HG03097 (cell line): ENCODE results near the gene BAAT.

Experiments used
- ATAC-seq: cut with Tn5 transposase; IDR thresholded peaks from one replicate; pipeline ENCODE4 v1.9.1; 2021; ENCODE audit not compliant: unreplicated experiment, low FRiP score

Gene BAAT

DNA sequence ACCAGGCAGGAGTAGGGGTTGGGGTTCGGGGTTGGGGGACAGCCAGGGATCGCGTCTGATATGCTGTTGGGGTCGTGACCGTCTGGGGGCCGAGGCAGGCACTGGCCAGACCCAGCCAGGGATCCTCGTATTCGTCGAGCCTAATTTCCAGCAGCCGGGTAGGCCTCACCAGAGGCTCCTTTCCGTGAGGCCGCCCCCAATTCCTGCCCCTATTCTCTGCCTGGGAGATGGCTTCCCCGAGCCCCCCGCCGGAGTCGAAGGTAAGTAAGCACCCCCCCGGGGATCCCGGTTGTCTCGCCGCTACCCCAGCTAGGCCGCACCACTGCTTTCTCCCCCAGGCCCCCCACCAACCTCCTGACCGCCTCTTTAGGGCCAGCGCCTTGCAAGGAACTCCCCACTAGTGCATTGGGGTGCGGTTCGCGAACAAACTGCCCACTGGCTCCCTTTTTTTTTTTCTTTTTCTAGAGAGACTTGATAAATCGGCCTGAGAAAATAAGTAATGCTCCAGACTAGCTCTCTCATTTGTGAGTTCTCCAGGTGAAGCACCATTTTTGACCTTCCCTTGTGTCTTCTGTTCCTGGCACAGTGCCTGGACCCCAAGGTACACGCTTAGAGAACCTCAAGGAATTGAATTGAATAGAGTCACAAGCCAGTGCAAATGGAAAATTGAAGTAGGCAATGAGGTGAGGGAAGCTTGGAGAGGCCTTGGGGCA is 14.3 kb upstream of the BAAT start:
- no peak for ATAC-seq

DNA sequence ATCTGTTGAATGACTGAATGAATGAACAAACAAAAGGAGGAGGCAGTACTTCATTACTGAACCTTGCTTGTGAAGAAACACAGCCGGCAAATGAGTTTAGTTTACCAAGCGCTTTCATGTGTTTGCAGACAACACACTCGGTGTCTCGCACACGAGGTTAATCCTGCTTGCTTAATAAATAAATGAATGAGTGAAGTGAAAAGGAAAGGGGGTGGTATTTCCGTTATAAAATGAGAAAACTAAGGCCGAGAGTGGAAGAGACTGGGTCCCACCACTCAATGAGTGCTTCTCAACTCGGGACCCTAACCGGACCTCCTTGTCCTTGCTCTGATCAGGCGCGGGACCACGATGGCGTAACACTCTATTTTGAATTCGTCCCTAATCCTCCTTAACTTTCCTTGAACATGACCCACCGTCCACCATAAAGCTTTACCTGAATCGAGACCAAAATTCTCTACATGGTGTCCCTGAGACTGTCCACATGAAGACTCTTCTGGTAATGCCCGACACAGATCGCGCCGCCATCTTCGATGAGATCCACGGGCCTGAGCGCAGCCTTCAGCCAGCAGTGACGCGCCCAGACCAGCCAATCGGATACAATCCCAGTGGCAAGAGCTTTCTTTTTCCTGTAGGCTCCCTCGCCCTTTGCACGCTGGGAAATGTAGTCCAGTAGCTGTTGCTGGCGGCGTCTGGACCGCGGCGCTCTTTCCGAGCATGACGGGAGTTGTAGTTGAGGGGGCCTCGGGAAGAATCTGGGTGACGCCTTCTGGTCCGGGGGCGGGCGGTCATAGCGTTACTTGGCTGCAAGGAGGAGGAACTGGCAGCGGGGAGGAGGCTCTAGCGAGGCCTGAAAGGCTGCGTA is 13.5 kb upstream of the BAAT start, which contains the start of the genes MRPL50 and ZNF189:
TSS of gene MRPL50 (minus strand) at position 551 of the 862 bp plus-strand sequence. CDS start at position 525, 26 bp downstream.
TSS of gene ZNF189 (plus strand) at position 784 of the 862 bp plus-strand sequence. CDS start 306 bp downstream, outside the sequence.
- peak; percentile 99 for ATAC-seq

DNA sequence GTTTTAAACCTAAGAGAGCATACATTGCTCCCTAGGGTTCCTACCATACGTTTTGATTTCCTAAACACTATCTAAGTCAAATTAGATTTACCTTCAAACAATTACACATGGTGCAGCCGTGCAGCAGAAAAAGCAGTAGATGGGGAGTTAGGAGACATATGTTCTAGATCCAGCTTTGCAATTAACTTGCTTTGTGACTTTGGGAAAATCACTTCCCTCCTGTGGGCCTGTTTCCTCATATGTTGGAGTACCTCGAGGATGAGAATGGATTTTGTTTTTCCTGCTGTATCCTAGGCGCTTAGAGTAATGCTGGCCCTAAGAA is 12.9 kb upstream of the BAAT start:
- no peak for ATAC-seq

DNA sequence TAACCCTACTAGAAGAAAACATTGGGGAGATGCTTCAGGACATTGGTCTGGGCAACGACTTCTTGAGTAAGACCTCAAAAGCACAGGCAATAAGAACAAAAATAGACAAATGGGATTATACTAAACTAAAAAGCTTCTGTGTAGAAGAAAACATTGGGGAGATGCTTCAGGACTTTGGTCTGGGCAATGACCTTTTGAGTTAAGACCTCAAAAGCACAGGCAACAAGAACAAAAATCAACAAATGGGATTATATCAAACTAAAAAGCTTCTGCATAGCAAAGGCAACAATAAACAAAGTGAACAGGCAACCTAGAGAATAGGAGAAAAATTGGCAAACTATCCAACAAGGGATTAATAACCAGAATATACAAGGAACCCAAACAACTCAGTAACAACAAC is 9.9 kb upstream of the BAAT start:
- no peak for ATAC-seq

DNA sequence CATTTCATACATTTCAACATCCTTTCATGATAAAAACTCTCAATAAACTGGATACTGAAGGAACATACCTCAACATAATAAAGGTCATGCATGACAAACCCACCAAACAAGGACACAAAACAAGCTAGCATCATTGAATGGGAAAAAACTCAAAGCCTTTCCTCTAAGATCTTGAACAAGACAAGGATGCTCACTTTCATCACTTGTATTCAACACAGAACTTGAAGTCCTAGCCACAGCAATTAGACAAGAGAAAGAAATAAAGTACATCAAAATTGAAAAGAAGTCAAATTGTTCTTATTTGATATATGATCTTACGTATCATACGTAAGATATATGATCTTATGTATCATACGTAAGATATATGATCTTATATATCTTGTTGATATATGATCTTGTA is 8.3 kb upstream of the BAAT start:
- ATAC-seq, result no peak

DNA sequence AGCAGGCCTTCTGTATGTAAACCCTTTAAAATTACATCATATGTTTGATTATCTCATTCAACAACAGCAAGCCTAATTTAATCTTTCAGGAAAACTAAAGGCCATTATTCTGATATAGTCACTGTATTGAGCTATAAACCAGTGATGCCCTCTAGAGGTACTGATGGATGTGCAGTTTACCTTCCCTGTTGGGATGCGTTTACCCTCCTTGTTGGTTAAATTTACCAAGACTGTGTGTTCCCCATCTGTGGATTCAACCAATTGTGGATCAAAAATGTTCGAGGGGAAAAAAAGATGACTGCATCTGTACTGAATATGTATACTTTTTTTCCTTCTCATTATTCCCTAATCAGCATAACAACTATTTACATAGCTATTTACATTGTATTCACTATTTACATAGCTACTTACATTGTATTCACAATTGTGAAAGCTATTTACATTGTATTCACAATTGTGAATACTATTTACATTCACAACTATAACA is 3.7 kb upstream of the BAAT start:
- ATAC-seq, result no peak

DNA sequence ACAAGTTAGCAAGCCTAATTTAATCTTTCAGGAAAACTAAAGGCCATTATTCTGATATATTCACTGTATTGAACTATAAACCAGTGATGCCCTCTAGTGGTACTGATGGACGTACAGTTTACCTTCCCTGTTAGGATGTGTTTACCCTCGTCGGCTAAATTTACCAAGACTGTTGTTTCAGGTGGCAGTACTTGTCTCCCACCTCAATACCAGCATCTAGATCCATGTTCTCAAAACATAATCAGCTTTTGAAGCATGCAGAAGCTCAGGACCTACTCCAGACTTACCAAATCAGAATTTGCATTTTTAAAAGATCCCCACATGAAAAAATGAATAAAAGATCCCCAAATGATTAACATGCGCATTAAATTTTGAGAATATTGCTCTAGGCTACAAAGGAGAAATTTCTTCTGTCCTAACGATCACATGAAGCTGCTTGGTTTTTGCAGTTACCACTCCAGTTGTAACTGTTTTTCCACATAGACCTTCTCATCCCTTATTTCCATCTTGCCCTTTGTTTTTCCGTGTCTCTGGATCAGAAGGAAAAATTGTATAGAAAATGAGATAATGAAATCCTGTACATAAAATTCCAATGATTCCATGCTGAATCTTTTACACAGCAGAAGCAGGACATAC is 3.2 kb upstream of the BAAT start:
- no peak for ATAC-seq

DNA sequence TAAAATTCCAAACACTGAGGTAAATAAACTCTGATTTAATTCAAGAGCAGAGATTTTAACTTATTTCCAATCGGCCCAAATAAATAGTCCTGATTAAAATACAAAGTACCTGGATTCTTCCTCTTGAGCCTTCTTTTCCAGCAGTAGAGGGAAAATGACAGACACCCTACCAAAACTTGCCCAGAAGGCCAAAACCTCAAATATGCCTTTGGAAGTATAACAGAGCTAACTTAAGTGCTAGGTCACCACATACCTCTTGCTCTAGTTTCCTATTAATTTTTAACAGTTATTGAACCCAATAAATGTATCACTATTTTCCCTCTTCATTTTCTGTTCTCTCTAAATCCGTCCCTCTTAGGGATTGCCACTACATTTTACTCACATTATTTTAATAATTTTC is 1.4 kb downstream of the BAAT start:
- no peak for ATAC-seq

DNA sequence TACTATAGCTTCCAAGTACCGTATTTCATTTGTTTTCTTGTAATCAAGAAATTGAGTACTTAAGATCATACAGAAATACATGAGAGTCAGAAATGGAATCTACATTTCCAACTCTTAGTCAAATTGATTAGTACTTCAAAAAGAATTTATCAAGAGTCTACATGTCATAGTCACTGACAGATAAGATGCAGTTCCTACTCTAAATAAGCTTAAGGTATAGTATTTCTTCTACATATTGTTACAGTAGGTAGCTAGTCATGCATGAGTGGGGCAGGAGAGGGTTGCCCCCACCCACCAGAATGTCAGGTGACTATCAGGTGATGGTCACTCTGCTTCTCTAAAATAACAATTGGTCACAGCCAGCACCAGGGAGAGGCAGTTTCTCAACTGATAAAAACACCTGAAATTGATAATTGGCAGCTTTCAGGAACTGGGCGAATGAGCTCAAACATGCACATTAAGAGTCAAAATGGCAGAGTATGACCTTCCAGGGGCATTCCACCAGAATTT is 2.9 kb downstream of the BAAT start:
- ATAC-seq, result no peak

DNA sequence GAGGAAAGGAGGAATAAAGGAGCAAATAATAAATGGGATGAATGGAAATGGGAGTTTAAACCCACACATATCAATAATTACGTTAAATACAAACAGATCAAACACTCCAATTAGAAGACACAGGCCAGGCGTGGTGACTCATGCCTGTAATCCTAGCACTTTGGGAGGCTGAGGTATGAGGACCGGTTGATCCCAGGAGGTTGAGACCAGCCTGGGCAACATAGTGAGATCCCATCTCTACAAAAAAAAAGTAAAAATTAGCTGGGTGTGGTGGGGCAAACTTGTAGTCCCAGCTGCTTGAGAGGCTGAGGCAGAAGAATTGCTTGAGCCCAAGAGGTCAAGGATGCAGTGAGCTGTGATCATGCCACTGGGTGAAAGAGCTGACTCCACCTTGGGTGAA is 3.7 kb downstream of the BAAT start:
- no peak for ATAC-seq

DNA sequence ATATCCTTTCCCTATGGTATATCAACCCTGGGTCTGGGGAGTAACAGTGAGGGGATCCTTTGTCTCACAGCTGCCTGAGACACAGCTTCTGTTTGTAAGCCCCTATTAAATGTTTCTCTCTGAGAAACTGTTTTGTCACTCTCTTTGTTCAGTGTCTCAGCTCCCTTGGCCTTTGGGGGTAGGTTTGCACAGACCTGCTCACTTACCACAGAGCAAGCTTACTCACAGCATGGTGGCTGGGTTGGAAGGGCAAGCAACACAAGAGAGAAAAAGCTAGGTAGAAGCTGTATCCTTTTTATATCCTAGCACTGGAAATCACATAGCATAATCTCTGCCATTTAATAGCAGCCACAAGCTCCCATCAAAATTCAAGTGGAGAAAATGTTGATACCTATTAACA is 4.5 kb downstream of the BAAT start:
- no peak for ATAC-seq

DNA sequence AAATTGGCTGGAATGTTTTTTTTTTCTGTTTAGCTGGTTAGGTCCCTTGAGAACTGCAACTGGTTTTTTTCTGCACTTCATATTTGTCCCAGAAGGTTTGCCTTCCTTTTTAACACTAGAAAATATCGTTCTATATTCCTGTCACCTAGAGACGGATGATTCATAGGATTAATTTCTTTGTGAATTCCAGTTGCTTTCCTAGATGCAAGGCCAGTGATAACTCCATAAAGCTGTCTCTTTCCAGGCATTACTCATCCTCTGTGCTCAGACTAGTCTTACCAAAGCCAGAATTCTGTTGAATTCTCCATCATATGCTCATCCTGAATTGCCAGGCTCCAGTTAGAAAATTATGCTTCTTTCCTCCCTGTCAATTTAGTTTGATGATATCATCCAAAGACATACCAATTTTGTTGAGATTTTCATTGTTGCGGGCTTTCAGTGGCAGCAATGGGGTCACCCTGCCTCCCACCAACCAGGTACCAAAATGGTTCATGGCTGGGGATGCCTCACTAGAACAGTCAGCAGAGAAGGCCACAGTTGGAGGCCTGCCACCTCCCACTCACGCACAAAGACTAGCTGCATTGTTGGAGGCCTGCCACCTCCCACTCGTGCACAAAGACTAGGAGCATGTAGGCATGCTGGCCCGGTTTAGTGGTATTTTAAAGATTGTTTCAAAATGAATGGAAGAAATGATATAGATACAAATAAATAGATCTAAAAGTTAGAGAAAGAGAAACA is 8.5 kb downstream of the BAAT start:
- ATAC-seq, result no peak

DNA sequence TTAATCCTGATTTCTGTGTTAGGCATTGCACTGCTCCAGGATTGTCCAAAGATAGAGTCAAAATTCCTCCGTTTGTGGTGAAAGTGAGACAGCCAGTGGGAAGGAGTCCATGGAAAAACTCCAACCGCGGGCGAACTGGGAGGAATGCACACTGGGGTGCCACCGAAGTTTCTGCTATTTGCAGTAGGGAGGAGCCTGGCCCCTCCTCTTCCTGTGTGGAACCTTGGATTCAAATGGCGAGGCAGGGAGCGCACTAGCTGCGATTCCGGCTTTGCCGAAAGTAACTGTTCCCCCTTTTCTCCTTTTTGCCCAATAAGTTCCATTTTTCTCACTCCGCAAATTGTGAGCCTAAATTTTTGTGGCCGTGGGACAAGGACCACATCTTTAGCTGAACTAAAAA is 9.3 kb downstream of the BAAT start:
- no peak for ATAC-seq

DNA sequence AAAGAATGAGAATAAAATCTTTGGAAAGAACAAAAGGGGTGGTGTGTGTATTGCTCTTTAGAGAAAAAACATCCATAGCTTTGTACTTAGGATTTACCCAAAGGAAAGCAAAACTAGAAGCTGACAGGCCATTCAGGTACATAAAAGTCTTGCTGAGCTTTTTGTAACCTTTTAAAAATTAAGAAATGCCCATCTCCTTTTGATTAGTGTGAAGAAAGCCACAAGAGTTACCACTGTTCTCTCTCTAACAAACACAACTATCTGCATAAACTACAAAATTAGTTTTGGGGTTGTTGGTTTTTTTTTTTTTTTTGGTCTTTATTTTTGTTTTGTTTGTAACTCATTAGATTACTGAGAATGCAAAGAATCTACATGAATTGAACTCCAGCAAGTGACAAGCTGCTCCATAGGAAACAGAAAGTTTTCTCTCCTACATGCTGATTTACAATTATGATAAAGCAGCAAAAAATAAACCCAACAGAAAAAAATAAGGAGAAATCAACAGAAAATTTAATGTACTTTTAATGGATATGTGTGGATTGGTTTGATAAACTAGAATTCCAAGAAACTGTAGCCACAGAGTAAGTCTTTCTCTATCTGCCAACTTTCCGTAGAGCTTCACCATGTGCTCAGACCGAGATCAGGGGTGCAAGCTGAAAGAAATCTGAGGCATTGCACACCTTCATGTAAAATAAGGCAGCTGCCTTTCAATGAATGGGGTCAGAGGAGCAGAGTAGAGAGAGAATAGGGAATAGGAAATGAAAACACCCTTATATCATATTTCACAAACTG is 12.3 kb downstream of the BAAT start:
- no peak for ATAC-seq

DNA sequence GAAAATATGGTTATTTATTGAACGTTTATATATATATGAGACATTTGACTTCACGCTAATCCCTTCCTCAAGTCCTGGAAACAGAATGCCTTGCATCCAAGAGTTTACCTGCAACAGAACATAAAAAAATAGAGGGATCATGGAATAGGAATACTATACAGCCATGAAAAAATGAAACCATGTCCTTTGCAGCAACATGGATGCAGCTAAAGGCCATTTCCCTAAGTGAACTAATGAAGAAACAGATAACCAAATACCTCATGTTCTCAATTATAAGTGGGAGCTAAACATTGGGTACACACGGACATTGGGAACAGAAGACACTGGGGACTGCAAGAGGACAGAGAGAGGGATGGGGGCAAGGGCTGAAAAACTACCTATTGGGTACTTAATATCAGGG is 13.0 kb downstream of the BAAT start:
- no peak for ATAC-seq

DNA sequence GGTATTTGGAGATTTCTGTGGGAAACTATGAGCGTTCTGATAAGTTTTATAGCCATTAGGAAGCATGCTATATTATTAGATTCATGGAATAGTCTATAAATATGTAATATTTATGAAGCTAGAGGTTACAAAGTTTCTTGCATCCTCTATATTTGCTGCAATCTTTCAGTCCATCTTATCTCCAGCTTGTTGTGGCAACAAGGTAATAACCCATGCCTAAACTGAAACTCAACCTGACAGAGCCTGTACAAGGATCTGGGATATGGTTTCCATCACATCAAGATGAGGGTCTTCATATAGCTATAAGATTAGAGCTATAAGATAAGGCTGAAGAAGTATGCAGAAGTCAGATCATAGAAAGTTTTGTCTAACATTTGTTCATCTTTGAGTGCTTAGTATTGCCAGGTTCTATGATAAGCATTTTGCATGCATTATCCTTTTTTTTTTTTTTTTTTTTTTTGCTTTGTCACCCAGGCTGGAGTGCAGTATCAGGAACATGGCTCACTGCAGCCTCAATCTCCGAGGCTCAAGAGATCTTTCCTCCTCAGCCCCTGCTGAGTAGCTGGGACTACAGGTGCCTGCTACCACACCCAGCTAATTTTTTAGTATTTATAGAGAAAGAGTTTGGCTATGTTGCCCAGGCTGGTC is 14.8 kb downstream of the BAAT start:
- no peak for ATAC-seq

DNA sequence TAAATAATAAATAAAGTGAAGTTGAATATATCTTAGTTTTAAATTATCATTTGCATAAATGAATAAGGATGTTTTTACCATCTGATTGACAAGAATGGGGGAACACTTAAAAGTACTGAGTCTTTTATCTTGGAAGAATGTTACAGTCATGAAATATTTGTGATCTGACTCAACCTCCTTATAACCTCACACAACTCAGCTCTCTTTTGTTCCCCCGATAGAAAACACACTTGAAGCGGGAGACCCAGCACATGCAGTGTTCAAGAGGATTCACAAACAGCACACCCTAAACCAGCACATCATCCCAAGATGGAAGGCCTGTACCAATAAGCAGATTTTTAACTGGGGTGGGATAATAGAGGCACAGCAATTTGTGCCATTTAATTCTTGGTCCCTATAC is 15.5 kb downstream of the BAAT start:
- no peak for ATAC-seq

DNA sequence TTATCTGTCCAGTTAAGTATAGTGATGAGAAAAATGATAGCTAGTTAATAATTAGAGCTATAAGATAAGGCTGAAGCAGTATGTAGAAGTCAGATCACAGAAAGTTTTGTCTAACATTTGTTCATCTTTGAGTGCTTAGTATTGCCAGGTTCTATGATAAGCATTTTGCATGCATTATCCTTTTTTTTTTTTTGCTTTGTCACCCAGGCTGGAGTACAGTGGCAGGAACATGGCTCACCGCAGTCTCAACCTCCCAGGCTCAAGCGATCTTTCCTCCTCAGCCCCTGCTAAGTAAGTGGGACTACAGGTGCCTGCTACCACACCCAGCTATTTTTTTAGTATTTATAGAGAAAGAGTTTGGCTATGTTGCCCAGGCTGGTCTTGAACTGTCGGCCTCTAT is 17.5 kb downstream of the BAAT start:
- no peak for ATAC-seq

DNA sequence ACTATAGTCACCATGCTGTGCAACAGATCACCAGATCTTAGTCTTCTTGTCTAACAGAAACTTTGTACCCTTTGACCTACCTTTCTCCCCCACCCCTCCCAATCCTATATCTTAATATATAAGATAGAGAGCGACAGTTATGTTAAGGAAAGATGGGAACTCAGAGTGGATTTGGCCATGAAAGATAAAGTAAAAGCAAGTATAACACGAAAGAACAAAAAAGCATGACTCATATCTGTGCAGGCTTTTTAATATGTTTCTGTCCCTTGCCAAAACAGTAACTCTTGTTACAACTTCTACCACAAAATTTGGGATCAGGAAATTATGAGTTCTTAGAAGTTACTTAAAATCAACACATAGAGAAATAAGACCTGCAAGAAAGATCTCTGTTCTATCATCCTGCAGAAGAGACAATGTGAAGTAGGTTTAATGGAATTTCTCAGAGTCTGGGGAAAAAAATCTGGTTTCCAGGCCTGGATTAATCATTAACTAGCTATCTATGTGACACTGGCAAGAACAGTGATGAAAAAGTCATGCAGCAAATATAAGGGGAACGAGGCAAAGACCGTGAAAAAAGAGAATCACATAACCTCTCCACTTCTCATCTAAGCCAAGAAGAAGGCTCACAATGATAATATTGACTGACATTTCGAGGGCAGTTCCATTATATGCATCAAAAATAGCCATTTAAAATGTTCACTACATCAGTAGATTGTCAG is 18.6 kb downstream of the BAAT start:
- no peak for ATAC-seq
